Erythroblast (primary cell): ENCODE measurements around the gene ATP1A3.

Source experiments
- DNase-seq, 2 experiments: peaks; one replicate each; lab custom pipeline; 2025; lab: John Stamatoyannopoulos, UW
- GATA1 ChIP-seq: IDR thresholded peaks from 2 replicates; pipeline ENCODE4 v1.6.1; 2011; ENCODE audit warnings: low read depth, mild to moderate bottlenecking, control low read depth, low read length, moderate library complexity
- POLR2A ChIP-seq: IDR thresholded peaks from 2 replicates; pipeline ENCODE4 v1.6.1; 2011; ENCODE audit warnings: mild to moderate bottlenecking, low read length

ATP1A3 gene

GRCh38 chr19:41922585-41922984, 71.4 kb downstream of the ATP1A3 start:
- no peak for DNase-seq
- TF ChIP-seq GATA1 (no peak), POLR2A (no peak)

DNA sequence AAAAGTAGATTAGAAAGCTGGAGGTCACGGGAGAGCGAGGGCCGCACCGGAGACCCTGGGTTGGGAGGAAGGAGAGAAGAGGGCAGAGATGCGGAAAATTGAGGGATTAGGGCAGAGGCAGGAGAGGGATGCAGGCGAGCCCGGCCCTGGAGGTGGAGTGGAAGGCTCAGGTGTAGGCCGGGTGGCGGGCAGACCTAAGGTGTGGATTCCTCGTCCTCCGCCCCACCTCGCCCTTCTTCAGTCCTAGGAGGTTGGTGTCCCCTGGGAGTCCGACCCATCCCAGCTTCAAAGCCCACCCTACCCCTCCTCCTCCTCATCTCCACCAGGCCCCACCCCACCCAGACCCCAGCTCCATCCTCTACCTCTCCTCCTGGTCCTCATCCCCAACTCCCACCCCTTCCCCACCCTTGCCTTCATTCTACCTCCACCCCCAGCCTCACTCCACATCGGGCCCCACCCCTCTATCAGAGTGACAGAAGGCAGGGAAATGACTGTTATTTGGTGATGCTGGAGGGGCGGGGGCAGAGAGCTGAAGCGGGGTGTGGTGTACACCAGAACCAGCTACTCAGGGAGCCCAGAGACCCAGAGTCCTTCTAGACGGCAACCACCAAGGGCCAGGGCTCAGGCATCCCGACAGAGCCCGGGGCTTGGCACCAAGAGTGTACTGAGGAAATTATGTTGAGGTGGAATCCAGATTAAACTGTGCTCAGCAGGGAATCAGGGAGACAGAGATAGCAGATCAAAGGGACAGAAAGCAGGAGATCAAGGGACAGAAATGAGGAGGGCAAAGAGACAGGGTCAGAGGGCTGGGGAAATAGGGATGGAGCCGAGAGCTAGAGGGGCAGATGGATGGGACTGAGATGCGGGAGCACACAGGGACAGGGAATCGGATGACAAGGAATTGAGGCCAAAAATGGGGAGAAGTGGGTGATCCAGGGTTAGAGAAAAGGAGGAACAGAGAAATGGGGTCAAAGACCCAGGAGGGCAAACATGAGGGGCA, 72.2 kb downstream of the ATP1A3 start:
- no peak for DNase-seq
- TF ChIP-seq GATA1 (no peak), POLR2A (no peak)

DNA sequence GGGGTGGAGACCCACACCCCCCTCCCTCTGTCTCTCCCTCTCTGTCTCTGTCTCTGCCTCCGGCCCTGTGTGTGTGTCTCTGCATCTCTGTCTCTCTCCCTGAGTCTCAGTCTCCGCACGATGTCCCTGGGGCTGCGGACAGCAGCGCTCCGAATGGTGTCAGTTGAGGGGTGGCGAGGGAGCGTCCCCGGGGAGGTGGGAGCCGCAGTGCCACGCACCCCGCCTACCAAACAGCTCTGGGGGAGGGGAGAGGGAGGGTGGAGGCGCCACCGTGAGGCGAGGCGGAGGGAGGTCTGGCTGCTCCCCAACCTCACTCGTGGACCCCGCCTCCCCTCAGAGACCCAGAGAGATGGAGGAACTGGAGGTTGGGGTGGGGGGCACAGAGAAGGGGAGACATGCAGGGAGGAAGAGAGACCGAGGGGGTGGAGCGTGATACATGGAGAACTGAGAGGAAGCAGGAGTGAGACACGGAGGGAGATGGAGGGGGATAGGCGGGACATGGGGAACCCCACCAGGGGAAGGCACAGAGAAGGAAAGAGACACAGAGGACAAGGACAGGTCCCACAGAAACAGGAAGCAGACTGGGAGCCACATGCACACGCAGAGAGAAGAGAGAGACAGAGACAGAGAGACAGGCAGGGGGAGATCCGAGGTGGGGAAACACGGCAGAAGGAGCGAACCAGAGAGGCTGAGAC, 73.0 kb downstream of the ATP1A3 start:
- TF ChIP-seq GATA1 (no peak), POLR2A (no peak)
- DNase-seq, result no peak

DNA sequence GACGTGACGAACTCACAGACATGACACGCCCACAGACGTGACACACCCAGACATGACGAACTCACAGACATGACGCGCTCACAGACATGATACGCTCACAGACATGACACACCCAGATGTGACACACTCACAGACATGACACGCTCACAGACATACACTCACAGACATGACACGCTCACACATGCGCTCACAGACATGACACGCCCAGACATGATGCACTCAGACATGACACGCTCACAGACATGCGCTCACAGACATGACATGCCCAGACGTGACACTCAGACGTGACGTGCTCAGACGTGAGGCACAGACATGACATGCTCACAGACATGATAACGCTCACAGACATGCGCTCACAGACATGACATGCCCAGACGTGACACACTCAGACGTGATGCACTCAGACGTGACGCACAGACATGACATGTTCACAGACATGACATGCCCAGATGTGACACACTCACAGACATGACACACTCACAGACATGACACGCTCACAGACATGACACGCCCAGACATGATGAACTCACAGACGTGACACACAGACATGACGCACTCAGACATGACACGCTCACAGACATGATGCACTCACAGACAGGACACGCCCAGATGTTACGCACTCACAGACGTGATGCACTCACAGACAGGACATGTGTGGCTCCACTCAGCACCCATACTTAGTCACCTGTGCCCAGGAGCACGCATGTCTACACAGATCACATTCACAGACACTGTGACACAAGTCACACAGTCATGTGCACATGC, 73.9 kb downstream of the ATP1A3 start:
- TF ChIP-seq POLR2A (no peak), GATA1 (no peak)
- no peak for DNase-seq

DNA sequence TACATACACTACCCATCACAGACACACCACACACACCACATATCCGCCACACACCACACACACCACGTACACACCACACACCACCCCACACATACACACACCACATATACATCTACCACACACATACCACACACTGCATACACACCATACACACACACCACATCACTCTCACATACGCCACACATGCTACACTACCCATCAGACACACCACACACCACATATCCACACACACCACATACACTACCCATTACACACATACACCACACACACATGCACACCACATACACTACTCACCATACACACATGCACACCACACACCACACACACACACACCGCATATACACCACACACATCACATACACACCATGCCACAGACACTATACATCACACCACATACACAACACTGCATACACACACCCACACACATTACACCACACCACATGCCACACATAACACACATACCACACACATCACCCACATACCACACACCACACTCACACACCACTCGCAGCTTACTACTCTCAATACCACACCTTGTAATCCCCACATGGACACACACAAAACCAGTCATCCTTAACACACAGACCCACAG, 75.3 kb downstream of the ATP1A3 start:
- no peak for DNase-seq
- no peak for TF ChIP-seq GATA1
- no peak for TF ChIP-seq POLR2A

DNA sequence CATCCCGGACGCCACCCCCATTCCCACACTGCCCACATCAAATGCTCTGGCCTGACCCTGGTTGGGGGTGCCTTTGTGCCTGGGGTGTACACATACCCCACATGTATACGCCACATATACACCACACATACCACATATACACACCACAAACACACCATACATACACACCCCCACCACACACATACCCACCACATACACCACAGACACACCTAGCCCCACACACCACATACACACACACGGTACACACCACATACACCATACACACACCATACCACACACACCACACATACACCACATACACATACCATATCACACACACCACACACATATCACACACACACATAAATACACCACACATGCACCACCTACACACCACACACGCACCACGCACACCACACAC, 75.9 kb downstream of the ATP1A3 start:
- DNase-seq, result no peak
- no peak for TF ChIP-seq GATA1
- TF ChIP-seq POLR2A, result no peak

GRCh38 chr19:41917676-41918075, 76.4 kb downstream of the ATP1A3 start:
- no peak for DNase-seq
- TF ChIP-seq GATA1 (no peak), POLR2A (no peak)
